GM21381 (cell line): ENCODE results near the gene SYT2.
A peak's percentile ranks its signal among the peaks of the same experiment; 100 is the strongest.
"Not testable (repeated sequence)": the region's sequence is repeated elsewhere in the genome, so short reads cannot be mapped to it uniquely, and the experiment has no call there.

ENCODE experiments used
- ATAC-seq: cut with Tn5 transposase; IDR thresholded peaks from one replicate; pipeline ENCODE4 v1.9.1; 2021; ENCODE audit warnings: mild to moderate bottlenecking, moderate library complexity; ENCODE audit not compliant: unreplicated experiment

Gene SYT2

DNA sequence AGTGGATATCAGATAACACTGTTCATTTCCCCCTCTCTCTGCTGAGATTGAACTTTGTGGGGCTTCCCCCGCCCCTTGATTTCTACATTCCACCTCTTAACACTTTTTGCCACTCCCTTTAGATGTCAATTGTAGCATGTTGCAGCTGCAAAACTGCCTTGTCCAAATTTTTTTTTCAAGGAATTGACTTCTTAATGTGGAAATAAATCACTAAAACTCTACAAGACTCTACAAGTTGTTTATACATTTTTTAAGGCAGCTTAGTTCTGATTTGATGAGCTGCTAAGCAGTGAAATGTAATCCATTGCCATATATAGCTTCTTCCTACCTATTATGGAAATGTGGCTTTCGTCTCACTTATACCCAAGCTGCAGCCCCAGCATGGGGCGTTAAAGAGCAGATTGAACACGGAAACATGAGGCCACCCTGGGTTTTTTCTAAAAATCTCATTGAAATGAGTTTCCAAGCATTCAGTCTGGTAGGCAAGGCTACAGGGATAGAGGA is 132.2 kb downstream of the SYT2 start:
- no peak for ATAC-seq

DNA sequence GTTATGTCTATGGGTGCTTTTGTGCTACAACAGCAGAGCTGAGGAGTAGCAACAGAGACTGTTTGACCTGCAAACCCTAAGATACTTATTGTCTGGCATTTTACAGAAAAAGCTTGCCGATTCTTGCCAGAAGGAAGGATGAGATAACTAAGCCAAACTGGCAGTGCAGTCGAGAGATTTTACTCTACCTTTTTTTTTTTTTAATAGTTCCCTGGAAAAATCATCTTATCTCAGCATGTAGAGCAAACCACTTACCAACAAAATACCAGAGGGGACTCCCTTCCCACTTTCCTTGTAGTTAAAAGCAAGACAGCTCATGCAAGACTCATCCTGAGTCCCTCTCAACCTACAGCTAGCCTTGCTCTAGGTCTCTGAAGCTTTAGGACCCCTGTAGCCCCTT is 132.9 kb downstream of the SYT2 start:
- ATAC-seq = no peak

DNA sequence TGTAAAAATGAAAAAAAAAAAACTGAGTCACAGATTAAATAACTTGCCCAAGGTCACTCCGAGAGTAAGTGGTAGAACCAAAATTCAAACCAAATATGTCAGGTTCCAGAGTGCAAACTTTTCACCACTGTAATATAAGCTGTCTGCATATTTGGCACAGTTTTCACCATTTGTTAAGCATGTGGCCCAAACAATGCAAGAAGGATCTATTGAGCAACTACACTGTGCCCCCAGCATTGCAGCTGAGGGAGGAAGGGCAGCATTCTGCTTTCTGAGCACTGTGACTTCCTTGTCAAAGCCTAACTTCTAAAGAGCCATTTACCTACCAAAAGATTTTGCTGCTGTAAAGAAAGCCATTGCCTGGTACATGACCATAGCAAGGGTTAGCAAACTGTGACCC is 133.4 kb downstream of the SYT2 start:
- no peak for ATAC-seq

DNA sequence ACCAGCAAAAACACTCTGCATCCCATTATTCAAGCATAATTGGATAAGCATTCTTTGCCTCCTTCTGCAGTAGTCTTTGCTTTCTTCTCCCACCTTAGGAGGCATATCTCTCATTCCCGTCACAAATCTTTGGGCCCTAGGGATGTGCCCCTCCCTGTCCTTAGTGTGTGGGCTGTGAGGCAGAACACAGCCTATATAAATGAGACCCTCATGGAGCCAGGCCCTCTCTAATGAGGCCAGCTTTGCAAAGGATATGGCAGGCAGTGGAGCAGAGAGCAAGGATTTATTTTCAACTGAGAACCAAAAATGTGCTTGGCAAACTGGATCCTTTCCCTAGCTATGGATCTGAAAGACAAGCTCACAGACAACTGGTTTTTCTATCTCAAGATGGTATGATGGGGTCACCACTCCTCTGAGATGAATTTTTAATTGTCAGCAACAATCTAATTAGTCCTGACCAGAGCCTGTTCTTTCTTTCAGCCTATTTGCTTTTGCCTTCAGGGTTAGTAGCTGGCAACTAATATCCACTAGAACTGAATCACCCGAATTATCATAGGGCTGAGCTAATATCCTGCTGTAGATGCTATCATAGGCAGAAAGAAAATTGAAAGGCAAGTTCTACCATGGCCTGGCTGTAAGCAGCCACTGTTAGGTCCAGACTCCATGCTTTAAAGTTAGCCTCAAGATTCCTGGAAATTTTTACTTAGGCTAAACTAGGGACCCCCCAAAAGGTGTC is 134.2 kb downstream of the SYT2 start:
- no peak for ATAC-seq

DNA sequence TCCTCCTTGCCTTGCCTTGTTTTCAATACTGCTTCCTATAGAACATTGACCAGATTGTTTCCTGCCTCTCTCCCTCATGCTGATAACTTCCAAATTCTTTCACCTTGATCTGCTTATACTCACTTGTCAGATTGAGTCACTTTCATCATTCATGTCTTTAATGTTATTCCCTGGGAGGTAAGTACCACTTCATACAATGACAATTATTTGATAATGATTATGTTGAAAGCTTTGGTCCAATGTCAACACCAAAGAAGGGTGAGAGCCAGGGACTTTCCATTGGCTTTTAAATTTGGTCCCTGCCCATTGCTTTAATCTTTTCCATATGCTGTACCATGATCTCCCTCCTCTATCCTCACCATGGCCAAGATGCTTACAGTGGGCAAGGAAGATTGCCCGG is 137.4 kb downstream of the SYT2 start:
- no peak for ATAC-seq

DNA sequence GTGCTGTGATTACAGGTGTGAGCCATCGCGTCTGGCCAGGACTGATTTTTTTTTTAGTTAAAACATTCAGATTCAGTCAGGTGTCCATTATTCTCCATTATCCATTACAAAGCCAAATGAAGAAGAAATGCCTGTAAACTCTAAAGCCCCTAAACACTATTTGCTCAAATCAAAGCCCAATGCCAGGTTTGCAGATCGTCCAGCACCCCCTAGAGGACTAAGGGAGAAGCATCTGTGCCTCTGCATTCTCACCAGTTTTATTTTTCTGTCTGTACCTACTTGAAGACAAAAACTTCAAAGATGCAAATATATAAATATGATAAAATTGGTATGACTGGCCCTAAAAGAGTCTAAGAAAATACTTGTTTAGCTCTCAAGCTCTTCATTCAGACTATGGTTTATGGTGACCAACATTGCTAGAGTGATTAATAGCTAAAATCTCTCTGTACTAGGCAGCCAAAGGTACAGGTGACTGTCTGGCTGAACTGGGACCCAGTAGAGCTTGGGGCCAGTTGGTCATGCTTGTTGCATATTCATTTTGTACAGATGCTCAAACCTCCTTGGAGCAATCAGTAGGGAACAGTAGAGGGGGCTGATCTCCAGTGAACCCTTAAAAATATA is 138.4 kb downstream of the SYT2 start:
- no peak for ATAC-seq

DNA sequence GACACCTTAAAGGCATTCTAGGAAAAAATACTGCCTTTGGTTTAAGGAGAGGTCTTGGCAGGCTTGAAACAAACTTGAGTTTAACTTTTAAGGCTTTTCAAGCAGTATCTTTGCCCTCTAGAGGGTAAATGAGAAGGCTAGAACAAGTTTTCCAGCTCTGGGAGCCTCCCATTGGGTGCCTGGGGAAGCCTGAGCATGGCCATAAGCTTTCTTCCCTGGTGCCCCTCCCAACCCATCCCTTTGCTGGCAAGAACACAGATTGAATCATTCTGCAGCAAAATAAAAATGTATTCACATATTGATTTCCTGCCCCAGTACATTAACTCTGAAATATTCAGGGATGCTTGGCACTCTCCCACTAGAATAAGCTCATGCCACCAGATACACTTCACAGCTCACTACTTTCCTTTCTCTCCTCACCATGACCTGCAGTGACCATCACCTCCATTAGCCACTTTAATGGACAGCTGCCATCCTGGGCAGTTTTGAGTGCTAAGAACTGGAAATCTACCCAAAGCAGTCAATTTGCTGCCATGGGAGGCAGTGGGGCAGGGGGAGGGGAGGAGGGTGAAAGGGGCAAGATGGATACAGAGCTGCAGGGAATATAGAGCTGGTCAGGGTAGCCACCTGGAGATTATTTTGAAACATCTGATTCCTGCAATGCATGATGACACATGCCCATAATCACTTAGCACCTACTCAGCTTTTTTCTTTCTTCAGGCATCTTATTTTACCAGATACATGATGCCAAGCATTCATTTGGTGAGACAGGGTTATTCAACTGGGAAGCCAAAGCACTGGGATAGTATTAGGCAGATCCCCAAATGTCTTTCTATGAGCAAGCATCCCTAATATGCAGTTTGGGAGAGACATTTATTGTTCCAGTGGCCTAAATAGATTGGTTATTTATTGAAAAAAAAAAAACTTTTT is 140.6 kb downstream of the SYT2 start:
- no peak for ATAC-seq

DNA sequence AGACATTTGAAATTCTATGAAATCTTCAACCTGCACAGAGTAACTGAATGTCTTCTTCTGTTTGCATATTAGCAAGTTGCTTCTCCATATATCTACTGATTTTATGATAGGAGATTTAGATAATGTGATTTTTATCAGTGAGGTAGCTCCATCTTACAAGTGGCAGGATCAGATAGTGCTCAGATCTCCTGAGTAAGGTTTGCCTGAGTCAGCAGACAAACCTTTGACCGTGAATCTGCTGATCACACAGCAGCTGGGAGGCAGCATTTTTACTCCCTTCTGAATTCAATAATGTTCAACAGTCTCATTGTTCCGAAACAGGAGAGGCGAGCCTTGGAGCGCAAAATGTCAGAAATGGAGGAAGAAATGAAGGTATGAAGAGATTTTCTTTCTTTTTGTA is 141.4 kb downstream of the SYT2 start:
- ATAC-seq = no peak

DNA sequence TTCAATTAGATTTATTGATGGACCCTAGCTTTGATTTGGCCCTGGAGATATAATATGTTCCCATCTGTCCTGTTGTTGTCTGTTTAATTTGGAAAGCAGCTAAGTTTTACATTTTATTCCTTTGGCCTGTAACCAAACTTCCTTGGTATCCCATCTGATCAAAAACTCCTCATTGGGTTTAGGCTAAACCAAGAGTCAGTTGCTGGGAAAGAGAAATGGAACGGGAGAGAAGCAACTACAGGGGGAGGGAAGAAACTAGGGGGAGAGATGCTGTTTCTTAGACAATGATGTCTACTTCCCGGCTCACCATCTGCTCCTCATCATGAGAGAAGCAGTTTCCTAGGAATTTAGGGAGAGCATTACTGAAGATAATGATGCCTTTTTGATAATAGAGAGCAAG is 141.8 kb downstream of the SYT2 start:
- ATAC-seq = no peak

DNA sequence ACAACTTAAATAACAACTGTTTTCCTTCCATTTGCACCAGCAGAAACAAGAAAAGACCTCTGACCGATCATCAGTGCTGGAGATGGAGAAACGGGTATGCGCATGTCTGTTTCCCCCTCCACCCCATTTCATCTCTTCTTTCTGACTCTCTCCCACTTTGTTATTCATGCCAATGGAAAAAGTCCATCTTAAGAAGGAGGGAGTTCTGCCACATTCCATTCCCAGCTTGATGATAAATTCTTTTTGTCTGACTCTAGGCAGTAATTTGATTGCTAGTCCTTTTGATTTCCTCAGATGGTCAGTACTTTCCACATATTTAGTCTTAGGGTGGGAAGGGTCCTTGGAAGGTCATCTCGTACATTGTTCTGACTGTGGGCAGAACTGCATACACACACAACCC is 142.5 kb downstream of the SYT2 start:
- ATAC-seq = no peak

DNA sequence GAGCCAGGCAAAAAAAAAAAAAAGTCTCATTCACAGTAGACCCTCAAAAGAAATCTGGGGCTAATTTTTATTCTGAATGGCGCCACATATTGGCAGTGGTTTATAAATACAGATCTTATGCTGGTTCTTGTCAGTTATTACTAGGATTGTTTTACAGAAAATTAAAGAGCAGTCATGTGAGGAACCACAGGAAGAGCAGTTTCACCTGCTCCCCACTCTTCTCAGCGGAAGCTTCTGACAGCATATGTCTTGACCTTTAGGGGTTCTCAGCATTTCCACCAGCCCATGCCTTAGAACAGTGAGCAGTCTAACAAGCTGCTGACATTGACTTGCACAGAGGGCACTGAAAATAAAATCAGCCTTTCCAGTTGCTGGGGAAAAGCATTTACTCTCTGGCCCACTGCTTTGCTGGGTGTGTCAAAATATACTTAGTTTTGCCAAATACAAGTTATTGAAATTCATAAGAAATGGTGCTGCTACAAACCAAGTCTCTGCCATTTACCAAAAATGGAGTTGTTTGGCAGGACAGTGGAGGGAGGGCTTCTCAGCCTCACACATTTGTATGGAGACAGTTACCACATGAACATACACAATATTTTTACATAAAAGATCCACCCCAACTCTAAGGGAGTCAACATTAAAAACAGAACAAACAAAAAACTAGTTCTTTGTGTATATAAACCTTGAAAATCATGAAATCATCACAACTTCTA is 144.2 kb downstream of the SYT2 start:
- ATAC-seq = peak; percentile 91

DNA sequence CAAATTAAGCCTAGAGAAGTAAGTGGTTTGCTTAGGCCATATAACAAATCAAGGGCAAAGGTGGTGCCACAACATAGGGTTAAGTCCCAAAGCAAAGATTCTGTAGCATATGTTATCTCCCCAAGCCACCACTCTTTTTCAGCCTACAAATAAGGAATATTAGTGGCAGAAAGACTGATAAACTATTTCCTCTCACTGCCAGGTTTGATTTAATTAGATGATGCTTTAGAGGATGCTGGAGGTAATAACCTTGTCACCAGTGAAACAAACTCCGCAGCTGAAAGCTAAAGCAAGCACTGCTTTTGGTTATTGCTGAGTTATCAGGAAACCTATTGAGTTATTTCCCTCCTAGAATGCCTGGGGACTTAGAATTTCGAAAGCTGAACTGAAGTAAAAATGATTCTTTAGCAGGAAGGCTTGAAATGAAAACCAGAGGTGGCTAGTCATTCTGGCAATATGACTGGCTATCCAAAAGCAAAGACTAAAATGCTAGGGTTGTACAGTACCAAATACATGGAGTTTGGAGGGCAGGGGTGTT is 145.2 kb downstream of the SYT2 start:
- ATAC-seq = no peak

DNA sequence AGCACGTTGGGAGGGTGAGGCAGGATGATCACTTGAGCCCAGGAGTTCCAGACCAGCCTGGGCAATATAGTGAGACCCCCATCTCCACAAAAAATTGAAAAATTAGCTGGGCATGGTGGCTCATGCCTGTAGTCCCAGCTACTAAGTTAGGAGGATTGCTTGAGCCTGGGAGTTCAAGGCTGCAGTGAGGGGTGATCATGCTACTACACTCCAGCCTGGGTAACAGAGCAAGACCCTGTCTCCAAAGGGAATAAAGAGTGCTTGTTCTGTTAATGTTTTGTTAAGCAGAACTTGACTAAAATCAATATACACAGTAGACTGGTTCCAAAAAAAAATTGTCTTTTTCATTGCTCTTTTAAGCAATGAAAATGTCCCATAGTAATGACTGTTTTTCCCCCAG is 146.4 kb downstream of the SYT2 start:
- no peak for ATAC-seq

DNA sequence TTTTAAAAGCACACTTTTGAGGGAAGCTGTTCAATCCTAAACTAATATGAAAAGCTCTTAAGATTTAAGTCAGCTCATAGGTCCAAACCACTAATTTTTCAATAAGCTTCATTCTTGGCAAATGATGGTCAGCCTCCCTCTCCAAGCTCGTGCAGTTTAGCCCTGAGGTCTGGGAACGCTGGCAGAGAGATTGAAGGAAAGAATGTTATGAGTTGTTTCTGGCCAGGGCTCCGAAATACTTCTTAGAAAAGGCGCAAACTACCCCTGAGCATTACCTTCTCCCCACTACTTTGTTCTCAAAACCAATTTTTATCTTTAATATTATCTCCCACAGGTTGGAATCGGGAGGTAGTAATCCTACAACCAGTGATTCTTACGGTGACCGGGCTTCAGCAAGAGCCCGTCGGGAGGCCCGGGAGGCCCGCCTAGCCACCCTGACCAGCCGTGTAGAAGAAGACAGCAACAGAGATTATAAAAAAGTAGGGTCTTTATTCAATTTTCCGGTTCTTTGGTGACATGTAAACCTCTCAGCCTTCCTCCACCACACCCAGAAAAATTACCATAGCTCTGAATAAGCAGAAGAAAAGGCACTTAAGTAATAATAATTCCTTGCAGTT is 147.7 kb downstream of the SYT2 start:
- no peak for ATAC-seq

DNA sequence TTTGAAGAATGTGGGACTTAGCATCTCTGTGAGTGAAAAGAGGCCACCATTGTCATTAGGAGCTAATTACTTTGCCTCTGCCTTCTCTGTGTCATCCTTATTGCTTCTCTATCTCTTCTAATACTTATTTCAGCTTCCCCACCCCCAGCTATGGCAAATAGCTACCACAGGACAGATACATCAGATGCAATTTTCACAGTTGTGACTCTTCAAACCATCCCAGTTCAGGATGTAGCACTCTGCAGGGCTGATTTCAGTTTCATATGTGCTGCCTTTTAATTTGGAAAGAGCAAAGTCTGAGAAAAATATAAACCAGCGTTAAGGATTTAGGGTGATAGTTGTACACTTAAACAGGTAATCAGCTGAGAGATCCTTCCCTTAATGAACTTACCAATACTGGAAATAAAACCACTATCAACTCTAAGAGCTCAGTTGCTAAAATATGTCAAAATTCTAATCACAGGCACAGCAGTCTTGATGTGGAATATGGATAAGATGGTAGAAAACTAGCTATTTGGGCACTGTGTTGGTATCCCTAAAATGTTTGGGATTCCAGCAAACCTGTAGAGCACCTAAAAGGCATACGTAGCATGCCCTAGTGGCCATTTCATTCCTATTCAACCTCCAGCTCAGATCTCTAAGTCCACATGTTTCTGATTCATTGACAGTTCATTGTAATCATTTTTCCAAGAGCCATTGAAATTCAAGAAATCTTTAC is 148.4 kb downstream of the SYT2 start:
- no peak for ATAC-seq

DNA sequence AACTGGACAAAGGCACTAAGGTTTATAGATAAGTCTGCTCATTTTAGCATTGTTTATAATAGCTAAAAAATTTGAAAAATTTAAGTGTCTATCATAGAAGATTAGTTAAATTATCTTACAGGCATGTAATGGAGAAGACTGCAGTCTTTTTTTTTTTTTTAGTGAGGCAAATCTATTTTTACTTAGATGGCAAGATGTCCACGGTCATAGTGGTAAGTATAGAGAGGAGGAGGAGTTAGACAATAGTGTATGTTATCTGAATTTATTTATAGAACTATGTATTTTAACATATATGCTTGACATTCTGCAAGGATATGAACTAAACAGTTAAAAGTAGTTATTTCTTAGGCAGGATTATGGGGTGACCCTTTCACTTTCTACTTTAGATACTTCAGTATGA is 149.0 kb downstream of the SYT2 start:
- no peak for ATAC-seq

DNA sequence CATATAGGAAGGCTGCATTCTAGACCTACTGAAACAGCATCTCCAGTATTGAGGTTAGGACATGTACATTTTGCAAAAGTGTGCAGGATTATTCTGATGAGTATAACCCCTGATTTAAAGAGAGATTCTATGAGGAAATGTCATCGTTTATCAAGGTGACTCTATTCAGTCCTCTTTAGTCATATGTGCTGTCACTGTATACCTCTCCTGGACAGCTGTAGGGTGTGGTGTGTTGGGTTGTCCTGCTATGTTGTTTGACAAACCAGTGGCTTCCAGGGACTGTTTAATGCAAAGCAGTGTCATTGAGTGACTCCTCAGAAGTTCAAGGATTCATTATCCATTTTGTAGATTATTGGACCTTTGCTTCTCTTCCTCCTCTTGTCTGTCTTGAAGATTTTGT is 152.6 kb downstream of the SYT2 start:
- not testable (repeated sequence) for ATAC-seq

DNA sequence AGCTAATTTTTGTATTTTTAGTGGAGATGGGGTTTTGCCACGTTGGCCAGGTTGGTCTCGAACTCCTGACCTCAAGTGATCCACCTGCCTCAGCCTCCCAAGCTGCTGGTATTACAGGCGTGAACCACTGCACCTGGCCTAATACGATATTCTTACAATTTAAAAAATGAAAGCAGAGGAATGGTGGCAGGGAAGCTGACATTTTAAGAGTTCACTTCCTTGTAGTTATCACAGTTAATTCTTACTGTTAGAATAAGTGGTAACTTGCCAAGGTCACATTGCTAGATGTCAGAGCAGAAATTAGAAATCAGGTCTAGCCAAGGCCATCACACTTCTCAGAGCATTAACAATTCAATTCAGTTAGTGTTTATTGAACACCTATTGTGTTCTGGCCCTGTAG is 154.2 kb downstream of the SYT2 start:
- not testable (repeated sequence) for ATAC-seq

DNA sequence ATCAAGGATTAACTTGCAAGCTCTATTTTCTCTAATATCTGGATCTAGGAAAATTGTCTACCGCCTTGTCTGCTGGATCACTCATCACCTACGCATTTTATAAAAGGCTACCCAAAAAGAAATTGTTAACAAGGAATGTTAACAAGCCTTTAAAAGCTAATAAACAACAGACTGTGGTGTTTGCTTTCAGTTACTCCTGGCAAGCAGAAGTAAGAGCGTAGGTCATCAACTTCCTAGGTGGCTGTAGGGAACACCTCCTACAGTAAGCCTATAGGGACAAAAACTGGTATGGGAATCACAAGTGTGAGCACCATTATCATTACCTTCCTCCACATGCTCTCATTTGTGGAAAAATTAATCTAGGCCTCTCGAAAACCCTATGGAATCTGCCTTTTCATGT is 155.6 kb downstream of the SYT2 start:
- ATAC-seq = not testable (repeated sequence)
